K562 (cell line): ENCODE data around the gene HLCS. TPM values are rescaled to one million over a fixed set of nuclear protein-coding genes. Genes with fewer than 3 reads are reported as not detected.

Experiments used
- ATAC-seq: fragments of 200-7000 bp; cut with Tn5 transposase; 3 replicates; pipeline ENCODE4 v1.9.1; 2020; ENCODE audit warnings: moderate library complexity
- BruUV-seq: library from RNA; stranded (reverse); fragments of 400-500 nt; replicated peaks from 2 replicates; lab custom pipeline; 2021; lab: Mats Ljungman, UMichigan
- CTCF ChIA-PET: fragments of 300-600 bp; formaldehyde crosslinking; extraction: SDS; loops from one replicate; lab custom pipeline; 2021; ENCODE audit warnings: low intra/inter-chr PET ratio; lab: Yijun Ruan, JAX
- POLR2A ChIA-PET: fragments of 300-600, 350-650 bp; sonication (Branson Sonifier 250); formaldehyde crosslinking; extraction: SDS; loops from one replicate; lab custom pipeline; 2021; ENCODE audit warnings: antibody characterized with exemption, inconsistent platforms; lab: Yijun Ruan, JAX
- DNase-seq, 4 experiments: peaks; one replicate each; pipeline versions ENCODE4 v3.0.0 to v3.0.0-alpha.2; 2011 to 2018; ENCODE audit warnings: low spot score in 3 of 4, mixed read lengths in 3 of 4; ENCODE audit errors: extremely low read depth in 1 of 4
- FAIRE-seq: peaks from 2 replicates; lab custom pipeline; 2011; peaks lifted over from hg19 to GRCh38; lab: Jason Lieb, UNC
- H2AFZ ChIP-seq: 2 replicates; pipeline ENCODE4 v1.6.0; 2011; ENCODE audit warnings: low read depth, low read length, control low read depth, inconsistent platforms
- H3K27ac ChIP-seq: fragments of 200-600 bp; 3 replicates; pipeline ENCODE4 v1.8.0; 2011; ENCODE audit warnings: low read depth, mild to moderate bottlenecking, control low read depth, inconsistent platforms, low read length, moderate library complexity, mixed read lengths; ENCODE audit errors: extremely low read depth
- H3K27me3 ChIP-seq, 2 experiments: fragments of 300-600 bp in 1 of 2; 2 replicates in 1 of 2; 3 replicates in 1 of 2; pipeline versions ENCODE4 v1.6.0 to v1.8.0; 2011; ENCODE audit warnings: inconsistent platforms in 2 of 2, low read length in 2 of 2, mild to moderate bottlenecking in 1 of 2, mixed read lengths in 1 of 2, moderate library complexity in 1 of 2; ENCODE audit not compliant: control insufficient read depth in 2 of 2, insufficient read depth in 2 of 2
- H3K36me3 ChIP-seq: fragments of 300-600 bp; 3 replicates; pipeline ENCODE4 v1.8.0; 2011; ENCODE audit warnings: mild to moderate bottlenecking, low read length, inconsistent platforms; ENCODE audit not compliant: control insufficient read depth, insufficient read depth
- H3K4me1 ChIP-seq, 2 experiments: fragments of 200-600 bp in 1 of 2; replicated peaks in 1 of 2; 2 replicates in 1 of 2; 3 replicates in 1 of 2; pipeline versions ENCODE4 v1.5.1 to v1.8.0; 2011; ENCODE audit warnings: inconsistent platforms in 2 of 2, low read length in 2 of 2, mild to moderate bottlenecking in 1 of 2, mixed read lengths in 1 of 2, moderate library complexity in 1 of 2; ENCODE audit not compliant: control insufficient read depth in 2 of 2, insufficient read depth in 2 of 2
- H3K4me2 ChIP-seq: 2 replicates; pipeline ENCODE4 v1.6.1; 2011; ENCODE audit warnings: low read length, control low read depth, inconsistent platforms, mixed read lengths; ENCODE audit not compliant: insufficient read depth
- H3K4me3 ChIP-seq: fragments of 200-600 bp; sonication (generic), shearing (Covaris generic); 2 replicates; pipeline ENCODE4 v1.5.1; 2016; ENCODE audit warnings: control low read depth, inconsistent platforms
- H3K79me2 ChIP-seq: fragments of 200-600 bp; 3 replicates; pipeline ENCODE4 v1.8.0; 2011; ENCODE audit warnings: low read length, inconsistent platforms; ENCODE audit not compliant: control insufficient read depth, insufficient read depth
- H3K9ac ChIP-seq, 2 experiments: 2 replicates each; pipeline versions ENCODE4 v1.6.0 to v1.6.1; 2011; ENCODE audit warnings: low read depth in 2 of 2, low read length in 2 of 2, control low read depth in 1 of 2, inconsistent platforms in 1 of 2, mild to moderate bottlenecking in 1 of 2, mixed read lengths in 1 of 2; ENCODE audit not compliant: insufficient read depth in 1 of 2
- H3K9me1 ChIP-seq: one replicate; pipeline ENCODE4 v1.6.0; 2011; ENCODE audit warnings: inconsistent platforms, mild to moderate bottlenecking, low read length, moderate library complexity; ENCODE audit not compliant: control insufficient read depth, insufficient read depth
- H3K9me3 ChIP-seq: replicated peaks from 2 replicates; pipeline ENCODE4 v1.5.1; 2011; ENCODE audit warnings: low read depth, low read length, inconsistent platforms; ENCODE audit not compliant: control insufficient read depth, insufficient read depth
- H4K20me1 ChIP-seq: replicated peaks from 2 replicates; pipeline ENCODE4 v1.6.1; 2011; ENCODE audit warnings: low read length, inconsistent platforms, mixed read lengths; ENCODE audit not compliant: control insufficient read depth, insufficient read depth
- CREM ChIP-seq: IDR thresholded peaks from 2 replicates; pipeline ENCODE4 v1.6.1; 2014; ENCODE audit warnings: antibody characterized with exemption, low read depth
- ELF4 ChIP-seq: fragments of 450-650 bp; formaldehyde crosslinking; IDR thresholded peaks from 2 replicates; pipeline ENCODE4 v1.4.0; 2022; ENCODE audit warnings: missing genetic modification characterization
- GABPB2 ChIP-seq: fragments of 250-450 bp; sonication (Bioruptor Pico); conservative IDR thresholded peaks from 2 replicates; pipeline ENCODE4 v1.5.1; 2021; ENCODE audit warnings: mild to moderate bottlenecking
- HSF4 ChIP-seq: fragments of 250-450 bp; sonication (Bioruptor Pico); IDR thresholded peaks from 2 replicates; pipeline ENCODE4 v2.1.2; 2022; ENCODE audit warnings: mild to moderate bottlenecking, moderate library complexity, borderline replicate concordance
- IFI16 ChIP-seq: fragments of 250-450 bp; sonication (Bioruptor Pico); IDR thresholded peaks from 2 replicates; pipeline ENCODE4 v2.1.2; 2022; ENCODE audit warnings: mild to moderate bottlenecking, inconsistent platforms
- MBD1 ChIP-seq: fragments of 250-450 bp; sonication (Bioruptor Pico); IDR thresholded peaks from 2 replicates; pipeline ENCODE4 v1.8.0; 2022; ENCODE audit warnings: inconsistent platforms
- MLLT1 ChIP-seq, 2 experiments: fragments of 450-650 bp; IDR thresholded peaks; 2 replicates each; pipeline ENCODE4 v1.6.1; 2016
- NCOA6 ChIP-seq: fragments of 450-650 bp; IDR thresholded peaks from 2 replicates; pipeline ENCODE4 v1.6.1; 2017; ENCODE audit warnings: mild to moderate bottlenecking
- POLR3A ChIP-seq: IDR thresholded peaks from 2 replicates; pipeline ENCODE4 v1.6.1; 2011; ENCODE audit warnings: borderline replicate concordance, mild to moderate bottlenecking, moderate library complexity; ENCODE audit not compliant: insufficient read length, insufficient read depth; ENCODE audit errors: extremely low read depth
- RCOR1 ChIP-seq, 2 experiments: IDR thresholded peaks; 2 replicates each; pipeline ENCODE4 v1.6.1; 2012; ENCODE audit warnings: low read depth in 2 of 2, low read length in 2 of 2, borderline replicate concordance in 1 of 2, improper control_type of control experiment in 1 of 2
- TBP ChIP-seq: optimal IDR thresholded peaks from 2 replicates; pipeline ENCODE3; 2011; ENCODE audit warnings: low read depth, low read length, improper control_type of control experiment
- THRAP3 ChIP-seq: fragments of 450-650 bp; IDR thresholded peaks from 2 replicates; pipeline ENCODE4 v1.6.1; 2016; ENCODE audit warnings: mild to moderate bottlenecking, inconsistent platforms, borderline replicate concordance
- ZFP91 ChIP-seq: sonication (generic); formaldehyde crosslinking; IDR thresholded peaks from 2 replicates; pipeline ENCODE4 v1.8.0; 2022; ENCODE audit warnings: mild to moderate bottlenecking, missing genetic modification reagents
- ZMIZ1 ChIP-seq, 2 experiments: fragments of 150-350 bp in 1 of 2; IDR thresholded peaks; 2 replicates each; pipeline ENCODE4 v1.6.1; 2012 to 2016; ENCODE audit warnings: low read depth in 2 of 2, low read length in 2 of 2, mild to moderate bottlenecking in 1 of 2, moderate library complexity in 1 of 2
- ZNF263 ChIP-seq: sonication (generic); formaldehyde crosslinking; IDR thresholded peaks from 2 replicates; pipeline ENCODE4 v1.8.0; 2022; ENCODE audit warnings: mild to moderate bottlenecking, missing genetic modification reagents, borderline replicate concordance
- WGBS: fragments of 100-300 bp; shearing (Covaris generic); methylation state at CpG from one replicate; pipeline ENCODE4 v1.1.6; 2016; ENCODE audit warnings: low coverage, mixed read lengths; ENCODE audit not compliant: insufficient coverage; ENCODE audit errors: missing lambda C conversion rate; 5-methylcytosine and 5-hydroxymethylcytosine counted together
- in situ Hi-C: fragments of 300-500 bp; cut with MboI; formaldehyde crosslinking; loops from 4 replicates; pipeline ENCODE4 v1.15.0; 2018; ENCODE audit warnings: inconsistent platforms, mixed read lengths
- intact Hi-C: fragments of 100-400 bp; cut with micrococcal nuclease; formaldehyde crosslinking; loops from 2 replicates; pipeline ENCODE4 v1.14.2; 2022
- polyA plus RNA-seq, 8 experiments: library from polyadenylated mRNA; depleted of rRNA in 4 of 8; stranded (reverse) in 5 of 8; unstranded in 3 of 8; fragments of >200 nt; fragmentation: Nextera tagmentation in 2 of 8; fragmentation: Illumina TruSeq in 1 of 8; extraction: Ambion mirVana in 2 of 8; extraction: Trizol in 1 of 8; gene quantifications; 2 replicates each; pipeline versions ENCODE4 v1.2.1 to v1.2.3, GENCODE V29; 2011 to 2014; ENCODE audit warnings: inconsistent platforms in 1 of 8, missing spikeins in 1 of 8
- total RNA-seq, 7 experiments: library from RNA; depleted of rRNA in 6 of 7; stranded (reverse); fragments of >200 nt in 6 of 7; fragmentation: Illumina TruSeq in 2 of 7; extraction: Trizol in 2 of 7; gene quantifications; 2 replicates each; pipeline versions ENCODE4 v1.2.1 to v1.2.3, GENCODE V29; 2011 to 2021; ENCODE audit warnings: low replicate concordance in 1 of 7

Gene HLCS
- total and polyA plus RNA-seq, 9 of the 15 experiments (the other 6 are each of a cell fraction or from before 2014, with no cell fraction given), result 3.0 to 21.5 (median 17.1) TPM

- BruUV-seq, result no TSS peak
- POLR2A ChIA-PET, result no interaction called here
These were observed 198.0 kb downstream of the HLCS start for GRCh38 chr21:36768496-36768895.

More at GRCh38 chr21:36768496-36768895, 198.0 kb downstream of the HLCS start:
- no peak overlapping the region for H2AFZ ChIP-seq
- no peaks in the 10 kb centered on the region for H3K27me3 ChIP-seq
- no peaks in the 10 kb centered on the region for H3K9me3 ChIP-seq
- no peak for DNase-seq
- CTCF ChIA-PET, result no interaction called here
- H3K4me1 ChIP-seq, result 0 out of 5 replicates have a peak, but pooled peaks cover 0 to 3% of the 10 kb centered on the region in 2 experiments
- H3K9ac ChIP-seq, result no peak overlapping the region
- intact Hi-C loops (no loop called here), in situ Hi-C loops (no loop called here)
- WGBS, result 62% methylated on average over 13 of the region's 13 CpGs
- H3K27ac ChIP-seq, result no peak overlapping the region
- TF ChIP-seq IFI16 (no peak), ZMIZ1 (IDR thresholded peaks at IDR 0.05; ENCODE audit: low read depth in 2 of 2, low read length in 2 of 2) (no peak), MLLT1 (IDR thresholded peaks at IDR 0.05) (no peak), RCOR1 (IDR thresholded peaks at IDR 0.05; ENCODE audit: borderline replicate concordance in 1 of 2, low read depth in 2 of 2, low read length in 2 of 2) (no peak), THRAP3 (no peak), ZFP91 (CRISPR knock-in tag) (no peak), MBD1 (CRISPR knock-in tag) (no peak), ZNF263 (no peak), HSF4 (no peak), GABPB2 (CRISPR knock-in tag) (no peak), TBP (no peak), NCOA6 (no peak), ELF4 (CRISPR knock-in tag) (no peak), CREM (no peak), POLR3A (no peak)
- H3K36me3 ChIP-seq, result no peaks in the 10 kb centered on the region
- no peak for ATAC-seq
- H3K79me2 ChIP-seq, result no peaks in the 10 kb centered on the region
- H3K4me3 ChIP-seq, result no peak overlapping the region
- H4K20me1 ChIP-seq, result no peaks in the 10 kb centered on the region
- H3K9me1 ChIP-seq, result no peaks in the 10 kb centered on the region
- H3K4me2 ChIP-seq, result no peak overlapping the region
- FAIRE-seq, result no peak
